ENCODE measurements around the gene CYP17A1. TPM values are rescaled to one million over a fixed set of nuclear protein-coding genes. Genes with fewer than 3 reads are reported as not detected.

Gene CYP17A1
- total RNA-seq, 1 experiment from 2014 or later: not detected

DNA sequence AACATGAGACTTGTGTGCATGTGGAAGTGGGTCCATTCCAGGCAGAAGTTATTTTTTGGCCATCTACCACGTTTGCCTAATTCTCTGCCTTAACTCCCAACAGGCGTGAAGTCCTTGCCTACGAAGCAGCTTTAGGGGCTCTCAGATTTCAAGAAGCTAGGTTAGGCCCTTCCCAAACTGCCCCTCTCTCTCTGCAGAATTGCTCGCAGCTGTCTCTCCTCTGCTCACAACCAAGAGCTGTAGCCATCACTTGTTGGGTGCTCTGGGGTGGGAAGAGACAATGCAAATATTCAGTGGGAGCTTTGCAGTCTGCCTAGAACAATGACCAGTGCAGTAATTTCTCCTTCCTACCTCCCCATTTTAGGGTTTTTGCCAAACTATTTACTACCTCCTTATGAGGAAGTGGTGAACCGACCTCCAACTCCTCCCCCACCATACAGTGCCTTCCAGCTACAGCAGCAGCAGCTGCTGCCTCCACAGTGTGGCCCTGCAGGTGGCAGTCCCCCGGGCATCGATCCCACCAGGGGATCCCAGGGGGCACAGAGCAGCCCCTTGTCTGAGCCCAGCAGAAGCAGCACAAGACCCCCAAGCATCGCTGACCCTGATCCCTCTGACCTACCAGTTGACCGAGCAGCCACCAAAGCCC lies 24.9 kb downstream of the CYP17A1 start:
- CTCF ChIA-PET: no interaction called here

DNA sequence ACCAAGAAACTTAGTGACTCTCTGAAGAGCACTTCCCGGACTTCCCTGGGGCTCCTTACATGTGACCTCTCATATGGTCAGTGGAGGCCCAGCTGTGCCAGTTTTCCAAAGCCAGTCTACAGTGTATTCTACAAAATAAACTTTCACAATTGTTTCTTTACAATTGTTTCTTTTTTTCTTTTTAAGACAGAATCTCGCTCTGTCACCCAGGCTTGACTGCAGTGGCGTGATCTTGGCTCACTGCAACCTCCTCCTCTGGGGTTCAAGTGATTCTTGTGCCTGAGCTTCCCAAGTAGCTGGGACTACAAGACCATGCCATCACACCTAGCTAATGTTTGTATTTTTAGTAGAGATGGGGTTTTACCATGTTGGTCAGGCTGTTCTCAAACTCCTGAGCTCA lies 25.9 kb downstream of the CYP17A1 start:
- TF ChIP-seq, protein P1, sequence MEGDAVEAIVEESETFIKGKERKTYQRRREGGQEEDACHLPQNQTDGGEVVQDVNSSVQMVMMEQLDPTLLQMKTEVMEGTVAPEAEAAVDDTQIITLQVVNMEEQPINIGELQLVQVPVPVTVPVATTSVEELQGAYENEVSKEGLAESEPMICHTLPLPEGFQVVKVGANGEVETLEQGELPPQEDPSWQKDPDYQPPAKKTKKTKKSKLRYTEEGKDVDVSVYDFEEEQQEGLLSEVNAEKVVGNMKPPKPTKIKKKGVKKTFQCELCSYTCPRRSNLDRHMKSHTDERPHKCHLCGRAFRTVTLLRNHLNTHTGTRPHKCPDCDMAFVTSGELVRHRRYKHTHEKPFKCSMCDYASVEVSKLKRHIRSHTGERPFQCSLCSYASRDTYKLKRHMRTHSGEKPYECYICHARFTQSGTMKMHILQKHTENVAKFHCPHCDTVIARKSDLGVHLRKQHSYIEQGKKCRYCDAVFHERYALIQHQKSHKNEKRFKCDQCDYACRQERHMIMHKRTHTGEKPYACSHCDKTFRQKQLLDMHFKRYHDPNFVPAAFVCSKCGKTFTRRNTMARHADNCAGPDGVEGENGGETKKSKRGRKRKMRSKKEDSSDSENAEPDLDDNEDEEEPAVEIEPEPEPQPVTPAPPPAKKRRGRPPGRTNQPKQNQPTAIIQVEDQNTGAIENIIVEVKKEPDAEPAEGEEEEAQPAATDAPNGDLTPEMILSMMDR (IDR thresholded peaks at IDR 0.05; ENCODE audit: unreplicated experiment): no peak
- Mint-ChIP-seq H3K4me1 (ENCODE audit: low read depth, unreplicated experiment) (no peaks in the 10 kb centered on the region), H3K4me3 (ENCODE audit: low read depth, unreplicated experiment) (no peak overlapping the region), H3K27me3 (ENCODE audit: unreplicated experiment) (no peaks in the 10 kb centered on the region), H3K27ac (ENCODE audit: unreplicated experiment) (no peak overlapping the region), H3K36me3 (ENCODE audit: insufficient read depth, unreplicated experiment) (no peaks in the 10 kb centered on the region), H3K9me3 (ENCODE audit: low read depth, unreplicated experiment) (no peaks in the 10 kb centered on the region)
- no TSS peak for BruUV-seq (replicated peaks)
- intact Hi-C loops (cut with micrococcal nuclease; ENCODE audit: unreplicated experiment): no loop called here
- CTCF ChIA-PET: no interaction called here
- no peak for DNase-seq

More for the DNA sequence above, 24.9 kb downstream of the CYP17A1 start:
- no peak for DNase-seq
- no TSS peak for BruUV-seq (replicated peaks)
- Mint-ChIP-seq H3K9me3 (ENCODE audit: low read depth, unreplicated experiment) (no peaks in the 10 kb centered on the region), H3K27ac (ENCODE audit: unreplicated experiment) (no peak overlapping the region), H3K4me1 (ENCODE audit: low read depth, unreplicated experiment) (no peaks in the 10 kb centered on the region), H3K4me3 (ENCODE audit: low read depth, unreplicated experiment) (no peak overlapping the region), H3K27me3 (ENCODE audit: unreplicated experiment) (no peaks in the 10 kb centered on the region), H3K36me3 (ENCODE audit: insufficient read depth, unreplicated experiment) (no peaks in the 10 kb centered on the region)
- TF ChIP-seq, protein P1 (IDR thresholded peaks at IDR 0.05; ENCODE audit: unreplicated experiment): no peak
- intact Hi-C loops (cut with micrococcal nuclease; ENCODE audit: unreplicated experiment): no loop called here

DNA sequence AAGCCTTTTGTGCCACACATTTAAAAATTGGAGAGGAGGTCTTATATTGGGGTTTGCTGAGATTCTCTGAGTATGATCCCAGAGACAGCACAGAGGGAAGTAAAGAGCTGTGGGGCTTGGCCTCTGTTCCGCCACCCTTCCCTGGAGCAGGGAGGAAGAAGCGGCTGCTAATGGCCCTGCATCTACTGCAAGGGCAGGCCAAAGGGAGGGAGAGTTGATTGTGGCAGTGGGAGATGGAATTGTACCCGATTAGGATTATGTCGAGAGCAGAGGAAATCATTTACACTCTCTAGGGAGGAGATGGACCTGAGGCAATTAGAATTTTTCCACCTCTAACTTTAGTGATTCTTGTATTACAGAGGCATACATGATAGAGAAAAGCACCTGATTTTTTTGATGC lies 28.8 kb downstream of the CYP17A1 start:
- CTCF ChIA-PET: no interaction called here
- no peaks in the 10 kb centered on the region for H3K27me3 Mint-ChIP-seq (ENCODE audit: unreplicated experiment)
- H3K27ac Mint-ChIP-seq (ENCODE audit: unreplicated experiment): no peak overlapping the region
- H3K4me3 Mint-ChIP-seq (ENCODE audit: low read depth, unreplicated experiment): no peak overlapping the region
- no peaks in the 10 kb centered on the region for H3K4me1 Mint-ChIP-seq (ENCODE audit: low read depth, unreplicated experiment)
- intact Hi-C loops (cut with micrococcal nuclease; ENCODE audit: unreplicated experiment): no loop called here
- no peak for DNase-seq
- no peaks in the 10 kb centered on the region for H3K36me3 Mint-ChIP-seq (ENCODE audit: insufficient read depth, unreplicated experiment)
- BruUV-seq (replicated peaks): no TSS peak
- TF ChIP-seq, protein P1 (IDR thresholded peaks at IDR 0.05; ENCODE audit: unreplicated experiment): no peak
- H3K9me3 Mint-ChIP-seq (ENCODE audit: low read depth, unreplicated experiment): no peaks in the 10 kb centered on the region

DNA sequence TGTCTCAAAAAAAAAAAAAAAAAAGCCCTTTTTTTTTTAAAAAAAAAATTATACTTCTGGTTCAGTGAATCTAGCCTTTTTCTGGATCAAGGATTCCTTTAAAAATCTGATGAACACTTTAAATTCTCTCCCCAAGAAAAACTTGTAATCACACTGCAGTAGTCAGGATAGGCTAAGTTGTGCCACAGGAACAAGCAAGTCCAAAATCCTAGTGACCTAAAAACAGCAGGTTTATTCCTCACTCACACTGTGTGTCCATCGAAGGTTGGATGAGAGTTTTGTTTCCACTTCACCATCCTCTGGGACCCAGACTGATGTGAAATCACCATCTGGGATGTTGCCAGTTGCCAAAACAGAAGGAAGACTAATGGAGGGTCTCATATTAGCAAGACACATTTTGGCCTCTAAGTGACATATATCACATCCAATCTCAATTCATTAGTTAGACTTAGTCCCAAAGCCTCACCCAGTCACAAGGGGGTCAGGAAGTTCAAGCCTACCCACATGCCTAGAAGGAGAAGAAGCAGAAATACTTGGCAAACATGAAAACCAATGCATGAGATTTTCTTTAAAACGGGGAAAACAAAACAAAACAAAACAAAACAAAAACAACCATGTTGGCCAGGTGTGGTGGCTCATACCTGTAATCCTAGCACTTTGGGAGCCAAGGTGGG lies 32.7 kb downstream of the CYP17A1 start:
- Mint-ChIP-seq H3K27ac (ENCODE audit: unreplicated experiment) (no peak overlapping the region), H3K27me3 (ENCODE audit: unreplicated experiment) (no peaks in the 10 kb centered on the region), H3K9me3 (ENCODE audit: low read depth, unreplicated experiment) (no peaks in the 10 kb centered on the region), H3K4me3 (ENCODE audit: low read depth, unreplicated experiment) (no peak overlapping the region), H3K4me1 (ENCODE audit: low read depth, unreplicated experiment) (no peaks in the 10 kb centered on the region), H3K36me3 (ENCODE audit: insufficient read depth, unreplicated experiment) (no peaks in the 10 kb centered on the region)
- intact Hi-C loops (cut with micrococcal nuclease; ENCODE audit: unreplicated experiment): no loop called here
- DNase-seq: no peak
- no TSS peak for BruUV-seq (replicated peaks)
- TF ChIP-seq, protein P1 (IDR thresholded peaks at IDR 0.05; ENCODE audit: unreplicated experiment): no peak
- CTCF ChIA-PET: no interaction called here

All from Calu3 (cell line).